HG02610 (cell line): ENCODE results near the gene TMEM170B.

Source experiments
- ATAC-seq: cut with Tn5 transposase; IDR thresholded peaks from one replicate; pipeline ENCODE4 v1.9.1; 2021; ENCODE audit warnings: mild to moderate bottlenecking, moderate library complexity; ENCODE audit not compliant: unreplicated experiment

TMEM170B gene

GRCh38 chr6:11580686-11581405, 43.3 kb downstream of the TMEM170B start:
- ATAC-seq = no peak

GRCh38 chr6:11584244-11584643, 46.7 kb downstream of the TMEM170B start:
- no peak for ATAC-seq

GRCh38 chr6:11585426-11586016, 48.0 kb downstream of the TMEM170B start:
- ATAC-seq = no peak

- ATAC-seq = no peak
Measured at GRCh38 chr6:11586117-11586516, 48.6 kb downstream of the TMEM170B start.

GRCh38 chr6:11586536-11586935, 49.0 kb downstream of the TMEM170B start:
- no peak for ATAC-seq

- ATAC-seq = no peak
Measured at GRCh38 chr6:11589261-11589660, 51.7 kb downstream of the TMEM170B start.

GRCh38 chr6:11592294-11592906, 54.9 kb downstream of the TMEM170B start:
- ATAC-seq = no peak

DNA sequence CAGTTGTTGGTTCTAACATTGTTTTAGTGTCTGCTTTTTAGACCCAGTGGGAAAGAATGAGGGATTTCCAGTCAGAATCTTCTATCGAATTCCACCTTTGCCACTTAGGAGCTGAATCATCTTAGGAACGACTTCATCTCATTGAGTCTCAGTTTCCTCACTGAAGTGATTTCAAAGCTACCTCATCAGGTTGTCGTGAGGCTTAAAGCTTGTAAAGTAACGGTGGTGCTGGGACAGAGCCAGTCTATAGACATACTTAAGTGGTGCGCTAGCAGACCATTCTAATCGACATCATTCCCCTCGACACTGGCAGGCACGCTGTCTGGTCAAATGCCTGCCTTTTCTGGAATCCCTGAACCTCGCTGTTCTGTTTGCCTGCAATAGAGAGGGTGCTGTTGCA, 55.5 kb downstream of the TMEM170B start:
- no peak for ATAC-seq

DNA sequence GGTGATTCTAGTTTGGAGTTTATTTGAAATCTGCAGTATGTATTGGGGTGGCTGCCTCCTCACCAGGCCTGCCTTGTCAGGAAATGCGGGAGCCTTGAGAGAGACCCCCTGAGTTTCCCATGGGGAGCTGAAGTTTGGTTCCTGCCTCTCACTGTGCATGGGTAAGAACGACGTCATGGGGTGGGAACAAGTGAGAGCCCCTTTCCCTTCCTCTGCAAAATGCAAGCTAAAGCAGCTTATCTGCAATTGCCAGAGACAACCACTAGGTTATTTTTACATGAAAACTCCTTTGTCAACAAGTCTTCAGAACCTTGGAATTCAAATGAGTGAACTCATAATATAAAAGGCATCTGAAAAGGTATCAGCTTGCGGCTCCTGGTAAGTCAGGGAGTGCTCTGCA, 58.4 kb downstream of the TMEM170B start:
- ATAC-seq = no peak

DNA sequence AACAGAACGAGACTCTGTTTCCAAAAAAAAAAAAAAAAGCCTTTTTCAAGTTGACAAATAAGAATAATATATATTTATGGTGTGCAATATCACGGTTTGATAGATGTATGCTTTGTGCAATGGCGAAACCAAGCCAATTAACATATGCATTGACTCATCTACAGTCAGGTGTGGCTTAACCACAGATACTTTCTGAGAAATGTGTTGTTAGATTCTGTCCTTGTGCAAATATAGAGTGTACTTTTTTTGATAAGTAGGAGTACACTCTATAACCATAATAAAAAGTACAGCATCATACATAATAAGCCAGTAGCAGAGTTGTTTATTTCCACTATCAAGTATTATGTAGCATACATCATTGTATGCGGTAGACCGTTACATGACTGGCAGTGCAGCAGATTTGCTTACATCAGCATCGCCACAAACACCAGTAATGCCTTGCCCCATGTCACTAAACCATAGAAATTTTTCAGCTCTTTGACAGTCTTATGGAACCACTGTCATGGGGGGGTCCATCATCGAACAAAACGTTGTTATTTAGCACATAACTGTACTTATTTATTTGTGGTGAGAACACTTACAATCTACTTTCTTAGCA, 59.2 kb downstream of the TMEM170B start:
- no peak for ATAC-seq

GRCh38 chr6:11598687-11599086, 61.1 kb downstream of the TMEM170B start:
- no peak for ATAC-seq

- no peak for ATAC-seq
Measured at GRCh38 chr6:11600251-11600650, 62.7 kb downstream of the TMEM170B start.

- no peak for ATAC-seq
Measured at GRCh38 chr6:11601776-11602605, 64.4 kb downstream of the TMEM170B start.

GRCh38 chr6:11604215-11604614, 66.7 kb downstream of the TMEM170B start:
- no peak for ATAC-seq

DNA sequence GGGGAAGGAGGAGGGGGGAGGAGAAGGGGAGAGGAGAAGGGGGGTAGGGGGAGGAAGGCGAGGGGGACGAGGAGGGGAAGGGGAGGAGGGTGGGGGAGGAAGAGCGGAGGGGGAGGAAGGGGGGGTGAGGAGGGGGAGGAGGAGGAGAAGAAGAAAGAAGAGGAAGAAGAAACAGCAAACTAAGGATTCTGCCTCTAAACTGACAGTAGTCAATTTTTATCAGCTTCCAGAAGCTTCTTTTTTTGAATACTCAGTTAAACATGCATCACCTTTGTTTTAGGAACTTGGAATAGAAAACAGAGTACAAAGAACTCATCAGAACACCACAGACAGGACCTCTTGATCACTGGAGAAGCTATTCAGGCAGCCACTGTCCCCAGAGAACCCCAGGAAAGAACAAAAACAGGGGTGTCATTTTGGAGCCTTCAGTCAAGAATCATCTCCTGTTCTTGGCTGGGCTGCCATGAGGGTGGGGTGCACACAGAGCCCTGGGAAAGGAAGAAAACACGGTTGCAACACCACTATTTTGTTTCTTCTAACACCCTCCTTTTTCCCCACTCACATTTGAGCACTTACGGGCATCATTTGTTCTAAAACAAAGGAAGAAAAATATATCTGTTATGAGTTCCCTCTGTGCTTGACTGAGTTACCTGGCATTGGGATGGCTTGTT, 67.4 kb downstream of the TMEM170B start:
- ATAC-seq = no peak

- ATAC-seq = no peak
Measured at GRCh38 chr6:11605507-11605905, 68.0 kb downstream of the TMEM170B start.

DNA sequence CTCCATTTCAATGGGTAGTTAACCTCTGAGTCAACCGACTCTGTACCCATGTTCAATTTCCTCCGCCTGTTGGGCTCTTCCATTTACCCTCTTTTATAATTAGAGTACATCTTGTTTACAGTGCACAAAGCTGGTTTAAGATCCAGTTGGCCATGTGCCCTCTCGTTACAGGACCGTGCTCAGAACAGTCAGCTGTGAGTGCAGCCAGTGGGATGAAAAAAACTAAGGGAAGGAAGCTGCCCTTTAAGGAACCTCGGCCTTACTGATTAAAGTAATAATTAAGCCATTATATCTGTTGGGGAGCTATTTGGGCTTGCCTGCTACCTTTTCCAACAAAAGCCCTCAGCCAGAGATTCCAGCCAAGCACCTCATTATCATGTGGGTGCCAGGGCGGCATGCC, 68.8 kb downstream of the TMEM170B start:
- ATAC-seq = no peak

- no peak for ATAC-seq
Measured at GRCh38 chr6:11607383-11607782, 69.8 kb downstream of the TMEM170B start.

DNA sequence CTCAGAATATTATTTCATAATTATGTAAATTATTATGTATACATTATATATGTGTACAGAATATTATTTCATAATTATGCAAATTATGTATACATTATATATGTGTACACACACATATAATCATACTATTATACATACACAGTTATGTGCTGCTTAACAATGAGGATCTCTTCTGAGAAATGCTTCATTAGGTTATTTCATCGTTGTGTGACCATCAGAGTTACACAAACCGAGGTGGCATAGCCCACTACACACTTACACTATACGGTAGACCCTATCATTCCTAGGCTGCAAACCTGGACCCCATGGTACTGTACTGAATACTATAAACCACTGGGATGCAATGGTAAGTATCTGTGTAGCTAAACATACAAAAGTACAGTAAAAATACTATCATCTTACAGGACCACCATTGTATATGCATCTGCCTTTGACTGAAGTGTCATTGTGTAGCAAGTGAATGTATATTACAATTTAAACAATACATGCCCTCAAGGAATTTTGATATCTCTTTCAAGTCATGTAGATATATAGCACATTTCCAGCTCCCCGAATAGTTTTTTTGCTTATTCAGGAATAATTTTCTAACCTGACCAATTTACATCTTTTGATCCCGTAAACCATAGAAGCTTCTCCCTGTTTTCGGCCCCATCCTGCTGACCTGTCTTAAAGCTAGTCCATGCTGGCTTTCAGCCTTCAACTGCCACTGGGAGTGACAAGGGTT, 71.2 kb downstream of the TMEM170B start:
- ATAC-seq = no peak
